AG08395 (cell line): ENCODE data around the gene B4GALNT3.

Source experiments
- DNase-seq: peaks from one replicate; pipeline ENCODE4 v3.0.0; 2012; ENCODE audit warnings: mixed read lengths, low spot score

The B4GALNT3 gene

GRCh38 chr12:509500-509899 is 49.8 kb downstream of the B4GALNT3 start:
- no peak for DNase-seq

- no peak for DNase-seq
Measured at GRCh38 chr12:510071-510825, 50.5 kb downstream of the B4GALNT3 start.

DNA sequence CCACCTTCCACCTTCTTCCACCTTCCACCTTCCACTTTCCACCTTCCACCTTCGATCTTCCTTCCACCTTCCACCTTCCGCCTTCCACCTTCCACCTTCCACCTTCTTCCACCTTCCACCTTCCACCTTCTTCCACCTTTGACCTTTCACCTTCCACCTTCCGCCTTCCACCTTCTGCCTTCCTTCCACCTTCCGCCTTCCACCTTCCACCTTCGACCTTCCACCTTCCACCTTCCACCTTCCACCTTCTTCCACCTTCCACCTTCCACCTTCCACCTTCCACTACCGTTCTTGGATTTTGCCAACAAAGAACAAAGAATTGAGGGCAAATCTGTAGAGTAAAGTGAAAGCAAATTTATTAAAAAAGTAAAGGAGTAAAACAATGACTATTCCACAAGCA is 53.2 kb downstream of the B4GALNT3 start:
- DNase-seq, result no peak

DNA sequence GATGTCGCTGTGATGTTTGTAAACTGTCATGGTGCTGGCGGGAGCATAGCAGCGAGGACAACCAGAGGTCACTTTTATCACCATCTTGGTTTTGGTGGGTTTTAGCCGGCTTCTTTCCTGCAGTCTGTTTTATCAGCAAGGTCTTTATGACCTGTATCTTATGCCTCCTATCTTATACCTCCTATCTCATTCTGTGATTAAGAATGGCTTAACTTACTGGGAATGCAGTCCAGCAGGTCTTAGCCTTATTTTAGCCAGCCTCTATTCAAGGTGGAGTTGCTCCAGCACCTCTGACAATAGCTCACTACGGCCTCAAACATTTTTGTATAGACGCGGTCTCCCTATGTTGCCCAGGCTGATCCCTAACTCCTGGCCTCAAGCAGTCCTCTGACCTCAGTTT is 53.7 kb downstream of the B4GALNT3 start:
- no peak for DNase-seq

GRCh38 chr12:517538-517937 is 57.8 kb downstream of the B4GALNT3 start:
- peak; percentile 54 for DNase-seq

DNA sequence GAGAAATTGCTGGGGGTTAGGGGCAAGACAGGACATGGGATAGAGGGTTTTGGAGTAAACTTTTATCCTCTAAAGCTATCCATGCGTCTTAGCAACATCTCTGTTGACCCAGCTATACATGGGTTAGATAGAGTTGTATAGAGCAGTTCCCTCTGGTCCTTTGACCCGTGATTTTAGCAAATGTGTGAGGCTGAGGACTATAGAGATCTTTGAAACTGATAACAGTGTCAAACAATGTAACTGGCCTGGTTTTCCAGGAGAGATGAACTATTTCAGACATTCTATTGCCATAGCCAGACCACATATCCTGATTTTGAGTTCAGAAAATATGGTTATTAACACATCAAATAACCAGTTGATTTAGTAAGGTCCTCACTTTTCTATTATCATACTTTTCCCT is 60.4 kb downstream of the B4GALNT3 start:
- no peak for DNase-seq

DNA sequence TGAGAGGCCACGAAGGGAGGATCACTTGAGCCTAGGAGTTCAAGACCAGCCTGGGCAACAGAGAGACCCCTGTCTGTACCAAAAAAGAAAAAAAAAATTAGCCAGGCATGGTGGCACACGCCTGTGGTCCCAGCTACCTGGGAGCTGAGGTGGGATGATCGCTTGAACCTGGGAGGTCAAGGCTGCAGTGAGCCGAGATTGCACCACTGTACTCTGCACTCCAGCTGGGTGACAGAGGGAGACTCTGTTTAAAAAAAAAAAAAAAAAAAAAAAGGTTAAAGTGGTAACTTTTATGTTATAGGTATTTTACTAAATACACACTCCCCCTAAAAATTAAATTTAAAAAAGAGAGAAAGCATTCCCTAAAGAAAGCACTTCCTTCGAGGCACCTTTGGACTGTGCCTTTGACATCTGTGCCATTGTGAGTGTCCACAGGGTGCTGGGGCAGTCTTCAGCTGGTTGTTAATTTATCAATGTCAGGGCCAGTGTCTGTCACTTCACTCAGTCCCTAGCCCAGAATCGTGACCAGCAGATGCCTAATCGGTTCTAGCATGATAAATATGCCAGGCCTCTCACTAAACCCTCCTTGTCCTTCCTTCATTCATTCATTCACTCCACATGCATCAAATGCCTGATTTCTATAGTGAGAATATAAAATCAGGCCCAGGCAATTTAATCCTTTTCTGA is 63.1 kb downstream of the B4GALNT3 start:
- no peak for DNase-seq

- DNase-seq, result no peak
Measured at GRCh38 chr12:524167-524951, 64.6 kb downstream of the B4GALNT3 start.

DNA sequence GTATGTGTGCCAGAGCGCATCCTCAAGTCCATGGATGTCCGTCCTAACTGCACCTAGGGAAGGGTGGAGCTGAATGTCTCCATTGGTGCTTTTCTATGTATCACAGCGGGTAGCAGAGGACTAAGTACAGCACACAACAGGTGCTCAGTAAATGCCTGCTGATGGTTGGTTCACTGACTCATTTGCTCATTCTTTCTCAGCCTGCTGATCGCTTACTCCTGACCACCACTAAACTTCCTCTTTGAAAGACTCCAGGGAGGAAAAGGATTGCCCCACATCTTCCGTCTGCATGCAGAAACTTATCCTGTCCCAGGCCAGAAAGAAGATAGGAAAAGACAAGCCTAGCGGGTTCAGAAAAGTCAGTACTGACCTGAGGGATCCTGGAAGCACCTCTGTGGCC is 66.3 kb downstream of the B4GALNT3 start:
- DNase-seq, result no peak

DNA sequence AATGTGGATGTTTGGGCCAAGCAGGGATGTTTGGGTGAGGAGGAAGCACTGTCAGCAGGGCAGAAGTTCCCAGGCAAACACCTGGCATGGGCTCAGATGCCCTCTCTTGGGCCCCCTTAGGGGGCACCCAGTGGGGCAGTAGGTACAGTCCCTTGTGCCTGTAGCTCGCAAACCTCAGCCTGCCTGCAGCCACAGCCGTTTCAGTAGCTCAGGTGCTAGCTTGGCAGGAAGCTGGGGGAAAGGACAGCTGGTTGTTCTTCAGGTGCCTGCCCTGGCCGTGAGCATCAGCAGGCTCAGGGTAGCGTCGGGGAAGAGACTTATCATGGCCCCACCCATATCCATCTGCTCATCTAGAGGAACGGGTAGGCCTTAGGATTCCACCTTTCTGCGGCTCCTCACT is 67.5 kb downstream of the B4GALNT3 start:
- no peak for DNase-seq

- DNase-seq, result no peak
Measured at GRCh38 chr12:527729-528128, 68.0 kb downstream of the B4GALNT3 start.

- peak; percentile 75 for DNase-seq
Measured at GRCh38 chr12:530308-530707, 70.6 kb downstream of the B4GALNT3 start.

DNA sequence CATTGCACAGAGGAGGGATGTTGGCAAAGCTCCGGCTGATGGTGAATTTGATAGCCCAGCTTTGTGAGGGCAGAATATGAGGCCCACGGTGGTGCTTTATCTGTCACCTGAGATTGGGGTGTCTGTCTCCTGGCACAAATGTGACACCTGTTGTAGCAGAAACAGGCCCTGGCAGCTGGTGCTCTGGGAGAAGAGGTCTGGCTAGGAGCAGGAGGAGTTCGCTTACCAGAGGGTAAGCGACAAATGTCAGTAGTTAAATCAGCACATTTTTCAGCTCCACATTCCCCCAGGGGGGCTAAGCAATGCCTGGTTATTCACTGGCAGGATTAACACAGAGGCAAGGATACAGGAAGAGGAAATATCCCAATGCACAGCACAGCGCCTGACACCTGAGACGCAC is 71.1 kb downstream of the B4GALNT3 start:
- no peak for DNase-seq

- peak; percentile 65 for DNase-seq
Measured at GRCh38 chr12:531951-532585, 72.3 kb downstream of the B4GALNT3 start.

DNA sequence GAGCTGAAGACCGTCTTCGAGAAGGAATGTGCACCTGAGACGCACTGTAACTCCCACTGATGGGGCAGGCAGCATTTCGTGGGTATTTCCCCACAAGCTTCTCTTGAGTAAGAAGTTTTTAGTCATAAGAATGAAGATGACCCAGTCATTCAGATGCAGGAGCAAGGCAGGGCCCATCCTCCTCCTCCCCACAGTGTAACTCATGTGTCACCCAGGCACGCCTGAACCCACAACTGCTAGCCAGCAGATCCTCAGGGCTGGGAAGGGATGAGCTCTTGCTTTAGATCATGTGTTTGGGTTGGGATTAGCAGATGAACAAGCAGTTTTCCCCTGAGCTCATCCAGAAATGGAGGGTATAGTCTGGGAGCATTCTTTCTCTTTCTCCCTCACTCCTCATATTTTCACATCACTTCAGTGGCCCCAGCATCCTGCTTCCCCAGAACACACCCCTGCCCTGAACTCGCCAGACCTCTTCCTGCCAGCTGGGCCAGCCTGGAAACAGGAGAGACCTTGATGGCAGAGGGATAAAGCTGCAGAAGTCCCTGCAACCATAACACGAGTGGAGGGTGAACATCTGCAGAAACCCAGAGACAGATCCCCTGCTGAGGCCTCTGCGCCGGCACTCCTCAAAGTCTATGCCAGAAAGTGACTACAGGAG is 73.3 kb downstream of the B4GALNT3 start:
- peak; percentile 95 for DNase-seq

GRCh38 chr12:533718-534117 is 74.0 kb downstream of the B4GALNT3 start:
- DNase-seq, result no peak

DNA sequence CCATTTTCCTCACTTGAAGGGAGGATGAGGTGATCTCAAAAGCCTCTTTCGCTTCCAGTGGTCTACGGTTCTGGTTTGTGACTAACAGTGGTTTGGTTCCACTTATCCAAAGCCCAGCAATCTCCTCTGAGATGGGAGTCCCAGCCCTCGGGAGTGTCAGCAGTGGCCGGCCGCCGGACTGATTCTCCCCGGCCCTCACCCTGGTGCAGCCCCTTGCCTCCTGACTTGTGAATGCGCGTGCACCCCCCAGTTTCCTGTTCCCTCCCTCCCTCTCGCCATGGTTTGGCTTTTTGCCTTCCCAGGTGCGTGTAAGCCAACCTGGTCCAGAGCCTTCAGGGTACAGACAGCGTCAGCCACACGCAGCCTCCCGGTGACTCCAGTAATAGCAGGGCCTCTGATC is 74.5 kb downstream of the B4GALNT3 start:
- no peak for DNase-seq

DNA sequence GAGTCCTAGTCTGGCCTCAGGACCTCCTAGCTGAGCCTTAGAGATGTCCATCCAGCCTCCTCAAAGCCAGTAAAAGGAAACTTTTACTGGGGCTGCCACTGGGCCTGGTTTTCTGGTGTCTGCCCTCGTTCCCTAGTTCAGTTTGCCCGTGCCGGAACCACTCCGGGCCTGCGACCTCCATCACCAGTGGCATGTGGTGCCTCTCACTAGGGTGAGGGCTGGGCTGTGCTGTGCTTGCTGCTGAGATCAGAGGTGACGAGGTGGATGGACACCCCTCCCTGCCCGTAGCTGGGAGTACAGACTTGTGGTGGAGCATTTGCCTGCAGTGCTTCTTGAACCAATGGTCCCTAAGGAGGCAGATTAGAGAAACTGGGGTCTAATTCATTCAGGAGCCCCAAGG is 75.7 kb downstream of the B4GALNT3 start:
- DNase-seq, result no peak

- DNase-seq, result no peak
Measured at GRCh38 chr12:536751-537245, 77.1 kb downstream of the B4GALNT3 start.

GRCh38 chr12:537772-538171 is 78.0 kb downstream of the B4GALNT3 start:
- no peak for DNase-seq

DNA sequence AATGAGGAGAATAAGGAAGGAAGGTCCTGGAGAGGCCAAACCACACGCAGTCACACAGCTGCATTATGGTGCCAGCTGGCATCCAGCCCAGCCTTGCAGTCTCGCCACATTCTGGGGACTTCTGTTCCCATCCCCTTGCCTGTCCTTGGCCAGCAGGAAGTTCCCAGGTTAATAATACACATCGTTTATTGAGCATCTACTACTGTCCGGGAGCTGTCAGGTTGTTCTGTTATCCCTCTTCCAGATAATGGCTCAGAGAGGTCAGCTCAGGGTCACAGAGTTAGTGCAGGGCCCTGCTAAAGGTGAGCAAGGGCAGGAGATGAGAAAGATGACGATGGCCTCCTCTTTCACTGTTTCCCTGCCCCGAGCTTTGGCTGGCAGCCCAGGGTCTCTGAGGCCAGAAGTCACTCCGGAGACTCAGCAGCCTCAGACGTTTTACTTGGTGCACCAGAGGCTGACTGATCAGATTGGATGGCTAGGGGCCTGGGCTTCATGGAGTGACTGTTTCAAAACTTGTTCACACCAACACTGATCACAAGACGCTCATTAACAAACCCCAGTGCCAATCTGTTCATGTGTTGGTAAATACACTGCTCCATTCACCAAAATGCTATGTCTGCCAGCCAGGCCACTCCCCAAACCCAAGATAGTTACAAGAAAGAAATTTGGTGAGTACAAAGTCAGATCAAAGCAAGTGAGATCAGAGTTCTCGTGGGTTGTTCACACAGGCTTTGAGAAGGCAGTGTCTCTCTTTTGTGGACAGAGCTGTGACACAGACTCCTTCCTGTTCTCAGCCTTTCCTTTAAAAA is 79.2 kb downstream of the B4GALNT3 start:
- DNase-seq, result peak; percentile 67
